ENCODE data around the gene CFAP90.

- TF ChIP-seq CTCF (IDR thresholded peaks at IDR 0.05) = no peak
- no peak for TF ChIP-seq POLR2A (IDR thresholded peaks at IDR 0.05)
These were observed 39.2 kb downstream of the CFAP90 start for GRCh38 chr5:7811715-7812114.

All from uterus (tissue), 2 donors.